Inflammatory macrophage treated with lipopolysaccharide for 1 hour (primary cell): ENCODE data around the gene NAPA.
A peak's percentile ranks its signal among the peaks of the same experiment; 100 is the strongest.

Experiments
- DNase-seq, 2 donors: peaks; one replicate each; pipeline ENCODE4 v3.0.0-alpha.2; 2020 to 2022

NAPA gene

DNA sequence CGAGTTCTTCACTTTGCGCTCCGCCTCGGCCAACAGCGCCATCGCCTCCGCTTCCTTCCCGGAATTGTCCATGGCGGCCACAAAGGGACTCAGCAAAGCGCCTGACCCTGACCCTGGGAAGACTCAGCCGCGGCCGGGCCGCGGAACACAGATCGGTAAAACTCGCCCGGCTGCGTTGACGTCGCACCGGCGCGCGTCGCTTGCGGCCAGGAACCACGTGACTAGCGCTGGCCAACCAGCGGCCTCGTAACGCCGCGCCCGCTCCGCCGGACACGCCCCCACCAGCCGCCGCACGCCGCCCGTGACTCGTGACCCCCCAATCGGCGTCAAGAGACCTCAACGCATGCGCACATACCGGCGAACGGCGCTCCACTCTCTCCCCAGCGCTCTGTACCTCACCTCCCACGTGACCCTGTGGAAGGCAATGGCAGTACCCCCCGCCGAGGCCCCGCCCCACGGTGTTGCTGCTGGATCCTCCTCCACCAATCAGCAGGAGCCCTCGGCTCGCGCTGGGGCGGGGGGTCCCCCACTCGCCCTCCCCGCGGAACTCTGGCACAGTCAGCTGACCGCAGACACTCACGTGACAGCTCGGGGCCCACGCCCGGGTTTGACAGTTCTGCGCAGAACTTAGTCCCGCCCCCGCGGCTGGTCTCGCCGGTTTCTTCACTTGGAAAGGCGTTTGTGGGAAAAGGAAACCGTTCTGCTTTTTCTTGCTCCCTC is at the start of gene NAPA:
TSS of gene NAPA (minus strand) at position 195 of the 720 bp plus-strand sequence. CDS start at position 72, 123 bp downstream.
- peak; percentile 100 for DNase-seq

GRCh38 chr19:47564081-47564480 is 49.2 kb upstream of the NAPA start:
- DNase-seq: no peak

DNA sequence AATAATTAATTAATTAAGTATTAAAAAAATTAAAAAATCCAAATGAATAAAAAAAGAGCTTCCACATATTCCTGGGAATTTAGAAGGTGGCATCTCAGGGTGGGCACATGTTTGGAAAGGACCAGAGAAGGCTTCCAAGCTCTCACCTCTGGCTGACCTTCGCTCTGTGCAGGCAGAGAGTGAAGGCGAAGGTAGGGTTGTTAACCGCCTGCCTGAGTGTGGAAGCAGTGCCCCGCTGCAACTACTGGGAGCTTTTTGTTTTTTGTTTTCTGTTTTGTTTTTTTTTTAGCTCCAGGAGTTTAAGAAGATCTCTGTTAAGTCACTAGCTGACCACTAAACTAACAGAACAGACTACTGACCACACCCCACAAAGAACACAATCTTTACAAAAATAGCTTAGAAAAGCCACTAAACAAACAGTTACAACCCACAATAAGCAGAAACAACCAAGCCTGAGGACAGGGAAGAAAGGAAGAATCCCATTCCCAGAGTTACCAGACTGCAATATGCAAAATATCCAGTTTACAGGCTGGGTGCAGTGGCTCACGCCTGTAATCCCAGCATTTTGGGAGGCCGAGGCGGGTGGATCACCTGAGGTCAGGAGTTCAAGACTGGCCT is 46.7 kb upstream of the NAPA start:
- DNase-seq: no peak

DNA sequence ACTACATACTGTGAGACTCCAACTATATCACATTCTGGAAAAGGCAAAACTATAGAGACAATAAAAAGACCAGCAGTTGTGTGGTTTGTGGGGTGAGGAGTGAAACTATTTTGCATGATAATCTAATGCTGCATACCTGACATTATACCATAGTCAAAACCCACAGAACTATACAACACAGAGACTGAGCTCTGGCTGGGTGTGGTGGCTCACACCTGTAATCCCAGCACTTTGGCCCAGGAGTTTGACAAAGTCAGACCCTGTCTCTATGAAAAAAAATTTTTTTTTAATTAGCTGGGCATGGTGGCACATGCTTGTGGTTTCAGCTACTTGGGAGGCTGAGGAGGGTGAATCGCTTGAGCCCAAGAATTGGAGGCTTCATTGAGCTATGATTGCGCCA is 46.1 kb upstream of the NAPA start:
- DNase-seq: no peak

GRCh38 chr19:47550129-47550528 is 35.3 kb upstream of the NAPA start:
- no peak for DNase-seq

DNA sequence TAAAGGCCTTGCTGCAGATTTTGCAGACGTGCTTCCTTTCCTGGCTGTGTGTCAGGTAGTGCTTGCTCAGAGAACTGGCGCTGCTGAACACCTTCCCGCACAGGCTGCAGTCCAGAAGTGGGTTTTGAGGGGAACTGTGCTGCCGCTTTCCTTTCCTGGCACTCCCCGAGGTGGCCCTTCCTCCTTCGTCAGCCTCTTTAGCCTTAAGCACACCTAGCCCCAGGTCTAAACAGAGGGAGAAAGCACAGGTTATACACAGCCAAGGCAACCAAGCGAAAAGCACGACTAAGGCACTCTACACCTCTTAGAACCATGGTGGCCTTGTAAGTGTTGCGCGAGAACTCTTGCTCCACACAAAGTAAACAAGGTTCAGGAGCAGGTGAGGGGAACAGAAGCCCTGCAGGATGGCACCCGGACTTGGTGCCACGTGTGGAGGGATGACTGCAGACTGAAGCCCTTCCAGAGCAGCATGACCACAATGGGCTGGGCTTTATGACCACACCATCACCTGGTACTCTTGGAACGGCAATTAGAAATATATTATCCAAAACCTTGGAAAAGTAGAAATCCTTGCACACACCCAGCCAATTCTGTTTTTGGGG is 34.5 kb upstream of the NAPA start:
- no peak for DNase-seq

GRCh38 chr19:47547199-47547598 is 32.3 kb upstream of the NAPA start:
- no peak for DNase-seq

DNA sequence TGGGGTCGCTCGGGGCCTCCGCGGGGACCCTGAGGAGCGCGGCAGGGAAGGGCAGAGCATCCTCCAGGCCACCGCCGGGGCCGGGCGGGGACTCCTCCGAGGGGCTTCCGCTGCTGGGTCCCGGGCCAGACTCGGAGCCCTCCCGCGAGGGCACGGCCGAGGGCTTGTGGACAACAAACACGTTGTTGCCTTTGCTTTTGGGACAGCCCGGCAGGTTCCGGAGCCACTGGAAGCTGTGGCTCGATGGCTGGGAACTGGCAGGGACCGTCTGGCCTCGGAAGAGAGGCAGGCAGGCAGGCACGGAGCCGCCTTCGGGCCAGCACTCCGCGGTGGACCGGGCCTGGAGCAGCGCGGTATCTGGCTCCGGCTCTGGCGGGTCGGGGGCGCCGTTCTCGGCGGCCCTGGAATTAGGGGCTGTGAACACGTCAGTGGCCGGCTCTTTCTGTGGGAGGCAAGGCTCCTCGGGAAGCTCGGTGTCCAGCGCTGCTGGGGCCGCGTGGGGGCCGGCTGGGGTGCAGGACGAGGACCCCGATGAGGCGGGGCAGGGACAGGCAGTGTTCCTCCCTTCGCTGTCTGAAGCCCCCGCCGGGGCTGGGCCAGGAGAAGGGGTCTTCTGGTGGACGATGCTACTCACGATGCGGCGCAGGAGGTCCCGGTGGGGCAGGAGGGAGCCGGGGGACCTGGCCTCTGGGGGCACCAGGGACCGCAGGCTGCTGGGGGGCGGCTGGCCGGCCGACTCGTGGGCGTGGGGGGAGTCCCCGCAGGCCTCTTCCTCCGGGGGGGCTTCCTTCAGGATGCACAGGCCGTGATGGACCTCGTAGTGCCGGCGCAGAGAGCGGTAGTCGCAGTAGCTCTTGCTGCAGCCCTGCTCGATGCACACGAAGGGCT is 30.4 kb upstream of the NAPA start:
- DNase-seq: no peak

- DNase-seq: no peak
Measured at GRCh38 chr19:47544476-47544875, 29.6 kb upstream of the NAPA start.

DNA sequence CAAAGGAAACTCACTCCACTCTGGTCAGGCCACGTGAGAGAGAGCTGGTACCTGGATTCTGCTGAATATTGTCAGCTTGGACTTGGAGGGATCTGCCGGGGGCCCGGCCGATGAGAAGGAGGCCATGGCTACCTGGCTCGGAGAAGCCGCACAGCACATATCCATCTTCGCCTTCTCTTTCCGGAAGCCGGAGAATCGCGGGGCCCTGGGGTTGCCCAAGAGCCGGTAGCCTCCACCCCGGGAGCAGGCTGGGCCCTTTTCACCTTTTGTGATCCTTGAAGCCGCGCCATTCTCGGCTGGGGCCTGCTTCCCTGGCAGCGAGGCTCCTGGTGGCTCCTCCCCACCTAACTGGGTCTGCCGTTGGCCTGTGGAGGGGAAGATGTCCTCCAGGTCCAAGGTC is 29.2 kb upstream of the NAPA start:
- DNase-seq: no peak

DNA sequence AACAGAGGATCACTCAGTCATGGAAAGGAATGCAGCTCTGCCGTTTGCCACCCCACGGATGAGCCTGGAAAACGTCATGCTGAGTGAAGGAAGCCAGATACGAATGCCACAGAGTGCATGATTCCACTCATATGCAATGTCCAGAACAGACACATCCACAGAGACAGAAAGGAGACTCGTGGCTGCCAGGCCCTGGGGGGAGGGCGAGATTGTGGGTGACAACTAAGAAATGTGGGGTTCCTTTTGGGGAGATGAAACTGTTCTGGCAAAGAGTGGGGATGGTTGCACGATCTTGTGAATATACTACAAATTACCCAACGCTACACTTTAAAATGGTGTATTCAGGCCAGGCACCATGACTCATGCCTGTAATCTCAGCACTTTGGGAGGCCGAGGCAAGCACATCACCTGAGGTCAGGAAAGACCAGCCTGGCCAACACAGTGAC is 27.2 kb upstream of the NAPA start:
- no peak for DNase-seq

GRCh38 chr19:47541518-47541917 is 26.7 kb upstream of the NAPA start:
- DNase-seq: peak; percentile 11 to 17

GRCh38 chr19:47540748-47541147 is 25.9 kb upstream of the NAPA start:
- no peak for DNase-seq

DNA sequence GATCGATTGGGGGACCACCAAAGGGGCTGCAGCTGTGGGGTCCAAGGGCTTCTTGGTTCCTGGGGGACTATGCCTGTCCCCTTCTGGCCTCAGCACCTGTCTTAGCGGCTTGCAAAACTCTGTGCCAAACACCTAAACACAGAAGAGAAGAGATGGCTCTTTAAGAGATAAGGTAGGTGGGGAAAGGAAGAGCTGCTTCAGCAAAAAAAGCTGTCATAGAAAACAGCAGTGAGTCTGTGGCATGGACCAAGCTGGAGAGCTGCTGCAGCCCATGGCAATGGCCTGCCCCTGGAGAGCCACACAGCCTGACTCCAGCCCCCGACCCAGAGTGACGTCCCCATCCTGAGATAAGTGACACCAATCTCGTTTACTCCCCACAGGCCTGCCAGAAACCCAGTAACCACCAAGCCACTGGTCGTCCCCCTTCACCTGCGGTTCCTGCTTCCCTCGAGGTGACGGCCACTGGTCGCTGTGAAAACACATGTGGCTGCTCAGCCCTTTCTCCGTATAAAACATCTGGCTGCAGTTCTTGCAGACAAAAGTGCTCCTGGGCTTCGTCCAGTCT is 25.0 kb upstream of the NAPA start:
- no peak for DNase-seq

DNA sequence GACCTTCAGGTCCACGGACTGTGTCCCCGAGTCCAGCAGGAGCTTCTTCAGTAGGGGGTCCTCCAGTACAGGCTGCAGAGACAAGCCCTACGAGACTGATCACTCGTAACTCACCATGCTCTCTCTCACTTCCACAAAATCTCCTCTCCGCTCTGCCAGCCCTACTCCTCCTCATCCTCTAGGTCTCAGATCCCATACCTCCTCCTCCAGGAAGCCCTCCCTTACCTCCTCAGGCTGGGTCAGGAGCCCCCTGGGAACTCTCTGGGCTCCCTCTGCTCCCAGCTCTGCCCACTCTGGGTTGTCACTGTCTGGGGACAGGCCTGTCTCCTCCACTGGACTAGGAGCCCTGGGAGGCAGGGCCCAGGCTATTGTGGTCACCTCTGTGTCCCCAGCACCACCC is 23.9 kb upstream of the NAPA start:
- DNase-seq: no peak

- no peak for DNase-seq
Measured at GRCh38 chr19:47537493-47537892, 22.6 kb upstream of the NAPA start.

DNA sequence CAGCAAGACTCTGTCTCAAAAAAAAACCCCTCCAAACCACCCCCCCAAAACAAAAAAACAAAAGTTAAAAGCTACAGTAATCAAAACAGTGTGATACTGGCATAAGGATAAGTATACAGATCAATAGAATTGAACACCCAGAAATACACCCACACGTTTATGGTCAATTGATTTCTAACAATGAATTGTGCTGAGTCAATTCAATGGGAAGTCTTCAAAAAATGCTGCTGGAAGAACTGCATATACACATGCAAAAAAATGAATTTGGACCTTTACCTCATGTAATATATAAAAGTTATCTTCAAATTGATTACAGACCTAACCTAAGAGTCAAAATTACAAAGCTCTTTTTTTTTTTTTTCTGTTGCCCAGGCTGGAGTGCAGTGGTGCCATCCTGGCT is 19.8 kb upstream of the NAPA start:
- DNase-seq: no peak

DNA sequence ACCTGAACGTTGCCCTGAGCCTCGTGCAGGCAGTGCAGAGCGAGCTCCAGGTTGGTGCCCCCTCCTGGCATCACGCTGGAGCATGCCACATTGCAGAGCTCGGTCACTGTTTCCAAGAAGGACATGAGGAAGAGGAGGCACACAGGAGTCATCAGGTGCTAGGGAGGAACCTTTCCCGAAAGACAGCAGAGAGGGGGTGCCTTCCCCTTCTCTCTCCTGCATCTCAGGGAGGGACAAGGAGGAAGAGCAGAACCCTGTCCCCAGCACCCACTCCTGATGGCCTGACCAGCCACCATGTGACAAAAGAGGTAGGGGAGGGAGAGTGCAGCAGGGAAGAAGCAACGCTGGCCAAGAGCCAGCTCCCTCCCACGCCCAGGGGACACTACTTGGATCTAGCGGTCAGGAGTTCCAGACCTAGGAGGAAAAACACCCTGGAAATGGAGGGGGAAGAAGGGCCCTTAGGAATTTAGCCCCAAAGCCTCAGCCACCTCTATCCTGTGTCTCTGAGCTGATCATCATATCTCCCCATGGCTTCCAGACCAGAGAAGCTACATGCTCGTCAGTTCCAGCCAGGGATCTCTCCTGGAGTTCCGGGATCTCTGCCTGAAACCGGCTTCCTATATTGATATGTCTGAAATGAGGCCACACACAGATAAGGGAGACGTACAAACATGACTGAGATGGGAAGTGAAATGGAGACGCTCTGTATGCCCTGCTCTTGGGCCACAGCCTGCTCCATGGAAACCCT is 17.0 kb upstream of the NAPA start:
- peak; percentile 16 to 30 for DNase-seq

GRCh38 chr19:47529018-47529742 is 14.3 kb upstream of the NAPA start:
- DNase-seq: no peak

DNA sequence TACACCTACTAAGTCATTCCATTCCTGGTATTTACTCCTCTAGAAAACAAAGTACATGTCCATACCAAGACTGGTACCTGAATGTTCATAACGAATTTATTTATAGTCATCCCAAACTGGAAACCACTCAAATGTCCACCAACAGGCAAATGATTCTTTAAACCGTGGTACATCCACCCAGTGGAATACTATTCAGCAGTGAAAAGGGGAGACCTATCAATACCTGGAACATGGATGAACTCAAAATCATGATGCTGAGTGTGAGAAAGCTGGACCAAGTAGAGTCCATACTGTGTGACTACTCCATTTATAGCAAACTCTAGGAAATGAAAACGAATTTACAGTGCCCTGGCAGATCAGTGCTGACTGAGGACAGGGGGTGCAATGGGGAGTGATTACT is 11.9 kb upstream of the NAPA start:
- DNase-seq: no peak

GRCh38 chr19:47523473-47523872 is 8.6 kb upstream of the NAPA start:
- DNase-seq: no peak
